OCI-LY7 (cell line): Measurements from ENCODE around the gene CNTN4.

Experiments used
- CTCF ChIP-seq: fragments of 200-600 bp; sonication (generic); conservative IDR thresholded peaks from 2 replicates; pipeline ENCODE4 v1.5.1; 2014; ENCODE audit warnings: mild to moderate bottlenecking, antibody characterized with exemption, low read length, moderate library complexity, mixed read lengths
- EZH2phosphoT487 ChIP-seq: fragments of 200-600 bp; sonication (generic); IDR thresholded peaks from 2 replicates; pipeline ENCODE4 v1.6.1; 2018; ENCODE audit warnings: low read depth, borderline replicate concordance, mild to moderate bottlenecking, mixed run types, antibody characterized with exemption, low read length, moderate library complexity, mixed read lengths

DNA sequence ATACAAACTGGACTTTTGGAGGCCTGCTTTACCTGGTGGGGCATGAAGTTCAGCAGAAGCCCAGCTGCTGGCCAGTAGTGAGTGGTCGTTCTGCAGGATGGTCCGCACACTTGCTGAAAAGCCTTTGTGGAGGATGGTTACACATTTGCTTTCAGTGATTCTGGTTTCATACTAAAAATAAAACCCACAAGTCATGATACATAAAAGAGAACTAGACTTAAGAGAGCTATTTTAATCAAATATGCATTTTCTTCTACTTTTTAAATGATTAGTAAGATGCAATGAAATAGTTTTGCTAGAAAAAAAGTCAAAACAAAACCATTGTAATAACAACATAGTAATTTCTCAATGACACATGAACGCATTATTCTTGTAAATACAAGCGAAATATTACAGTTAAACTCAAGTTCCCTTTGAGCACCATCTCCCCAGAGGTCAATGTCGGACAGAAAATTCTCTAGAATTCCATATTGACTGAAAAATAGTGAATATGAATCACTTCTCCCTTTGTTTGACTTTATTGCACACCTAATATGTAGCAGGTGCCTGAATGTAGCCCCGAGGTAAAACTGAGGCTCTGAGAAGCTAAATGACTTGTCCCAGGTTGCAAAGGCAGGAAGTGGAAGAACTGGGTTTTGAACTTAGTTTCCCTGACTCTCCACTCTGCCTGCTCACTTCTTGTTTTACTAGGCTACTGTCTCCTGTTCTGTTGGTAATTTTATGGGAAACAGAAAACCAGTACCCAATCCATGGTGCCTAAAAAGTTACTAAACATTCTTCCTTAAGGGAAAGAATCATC, 1003.2 kb downstream of the CNTN4 start:
- no peak for TF ChIP-seq CTCF
- no peak for TF ChIP-seq EZH2phosphoT487
